22Rv1 (cell line): Measurements from ENCODE around the gene NUP210L.

Experiments
- H3K27ac ChIP-seq: fragments of 450-650 bp; 2 replicates; pipeline ENCODE4 v1.5.1; 2017
- ZFX ChIP-seq: fragments of 450-650 bp; IDR thresholded peaks from 2 replicates; pipeline ENCODE4 v1.6.1; 2017; ENCODE audit warnings: antibody characterized with exemption, borderline replicate concordance
- TF ChIP-seq, protein P1 (sequence below): fragments of 450-650 bp; IDR thresholded peaks from 2 replicates; pipeline ENCODE4 v1.5.1; 2017; ENCODE audit warnings: mild to moderate bottlenecking

Gene NUP210L

GRCh38 chr1:153977250-153978240 lies 177.3 kb downstream of the NUP210L start, which contains the start of gene JTB:
Gene JTB, minus strand, starts transcription at chr1:153977674. Its CDS starts 422 bp downstream, at chr1:153977252.
- TF ChIP-seq, protein P1, sequence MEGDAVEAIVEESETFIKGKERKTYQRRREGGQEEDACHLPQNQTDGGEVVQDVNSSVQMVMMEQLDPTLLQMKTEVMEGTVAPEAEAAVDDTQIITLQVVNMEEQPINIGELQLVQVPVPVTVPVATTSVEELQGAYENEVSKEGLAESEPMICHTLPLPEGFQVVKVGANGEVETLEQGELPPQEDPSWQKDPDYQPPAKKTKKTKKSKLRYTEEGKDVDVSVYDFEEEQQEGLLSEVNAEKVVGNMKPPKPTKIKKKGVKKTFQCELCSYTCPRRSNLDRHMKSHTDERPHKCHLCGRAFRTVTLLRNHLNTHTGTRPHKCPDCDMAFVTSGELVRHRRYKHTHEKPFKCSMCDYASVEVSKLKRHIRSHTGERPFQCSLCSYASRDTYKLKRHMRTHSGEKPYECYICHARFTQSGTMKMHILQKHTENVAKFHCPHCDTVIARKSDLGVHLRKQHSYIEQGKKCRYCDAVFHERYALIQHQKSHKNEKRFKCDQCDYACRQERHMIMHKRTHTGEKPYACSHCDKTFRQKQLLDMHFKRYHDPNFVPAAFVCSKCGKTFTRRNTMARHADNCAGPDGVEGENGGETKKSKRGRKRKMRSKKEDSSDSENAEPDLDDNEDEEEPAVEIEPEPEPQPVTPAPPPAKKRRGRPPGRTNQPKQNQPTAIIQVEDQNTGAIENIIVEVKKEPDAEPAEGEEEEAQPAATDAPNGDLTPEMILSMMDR, result peak; percentile 15; the same call in 1 of the 2 replicates
- TF ChIP-seq ZFX, result no peak

GRCh38 chr1:153976819-153977249 lies 178.0 kb downstream of the NUP210L start:
- peak overlapping the region; percentile 100 for H3K27ac ChIP-seq
- TF ChIP-seq, protein P1, result no peak

More at GRCh38 chr1:153977250-153978240, 177.3 kb downstream of the NUP210L start, which contains the start of gene JTB:
- H3K27ac ChIP-seq, result peak within 1 kb of the TSS; percentile 100

- TF ChIP-seq, protein P1, result no peak
- no peak for TF ChIP-seq ZFX
- peak overlapping the region; percentile 100 for H3K27ac ChIP-seq
Observed at GRCh38 chr1:153973525-153973924, 181.3 kb downstream of the NUP210L start.

DNA sequence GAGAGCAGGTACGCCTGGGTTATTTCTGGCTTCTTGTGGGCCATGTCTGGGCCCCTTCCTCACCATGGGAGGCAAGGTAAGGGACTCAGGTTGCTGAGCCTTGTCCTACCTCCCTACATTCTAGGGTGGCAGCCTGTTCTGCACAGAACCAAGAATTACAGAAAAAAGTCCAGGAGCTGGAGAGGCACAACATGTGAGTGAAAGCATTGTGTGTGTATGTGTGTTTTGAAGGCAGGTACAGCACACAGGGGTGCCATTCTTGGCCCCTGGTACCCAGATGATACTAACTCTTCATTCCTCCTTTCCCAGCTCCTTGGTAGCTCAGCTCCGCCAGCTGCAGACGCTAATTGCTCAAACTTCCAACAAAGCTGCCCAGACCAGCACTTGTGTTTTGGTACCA lies 181.8 kb downstream of the NUP210L start:
- H3K27ac ChIP-seq, result peak overlapping the region; percentile 100

GRCh38 chr1:153970346-153970745 lies 184.5 kb downstream of the NUP210L start:
- TF ChIP-seq ZFX, result no peak
- TF ChIP-seq, protein P1, result no peak
- peak overlapping the region; percentile 100 for H3K27ac ChIP-seq

More for the DNA sequence above, 181.8 kb downstream of the NUP210L start:
- TF ChIP-seq ZFX, result no peak
- TF ChIP-seq, protein P1, result no peak

GRCh38 chr1:153968972-153969371 lies 185.9 kb downstream of the NUP210L start:
- H3K27ac ChIP-seq, result peak overlapping the region; percentile 100
- TF ChIP-seq, protein P1, result no peak
- no peak for TF ChIP-seq ZFX

- TF ChIP-seq ZFX, result no peak
- TF ChIP-seq, protein P1, result no peak
- H3K27ac ChIP-seq, result peak overlapping the region; percentile 100
Observed at GRCh38 chr1:153968408-153968807, 186.5 kb downstream of the NUP210L start.
